HG03571 (cell line): ENCODE results near the gene COMMD7.

Experiments
- ATAC-seq: cut with Tn5 transposase; IDR thresholded peaks from one replicate; pipeline ENCODE4 v1.9.1; 2021; ENCODE audit not compliant: unreplicated experiment

COMMD7 gene

GRCh38 chr20:32681175-32682084 lies 61.8 kb downstream of the COMMD7 start:
- no peak for ATAC-seq

- ATAC-seq, result no peak
Measured at GRCh38 chr20:32680544-32681174, 62.6 kb downstream of the COMMD7 start.

- ATAC-seq, result no peak
Measured at GRCh38 chr20:32678948-32679347, 64.3 kb downstream of the COMMD7 start.

- no peak for ATAC-seq
Measured at GRCh38 chr20:32675223-32675975, 67.9 kb downstream of the COMMD7 start.

GRCh38 chr20:32674362-32674789 lies 68.9 kb downstream of the COMMD7 start:
- ATAC-seq, result no peak

GRCh38 chr20:32672982-32673851 lies 70.0 kb downstream of the COMMD7 start:
- peak; percentile 61 for ATAC-seq

- no peak for ATAC-seq
Measured at GRCh38 chr20:32672394-32672981, 70.8 kb downstream of the COMMD7 start.

GRCh38 chr20:32670773-32671455 lies 72.4 kb downstream of the COMMD7 start:
- peak; percentile 50 for ATAC-seq

- ATAC-seq, result no peak
Measured at GRCh38 chr20:32667027-32667426, 76.2 kb downstream of the COMMD7 start.

GRCh38 chr20:32664678-32665159 lies 78.5 kb downstream of the COMMD7 start:
- no peak for ATAC-seq

GRCh38 chr20:32664012-32664677 lies 79.1 kb downstream of the COMMD7 start:
- no peak for ATAC-seq

- no peak for ATAC-seq
Measured at GRCh38 chr20:32663335-32664011, 79.8 kb downstream of the COMMD7 start.

- ATAC-seq, result no peak
Measured at GRCh38 chr20:32661820-32662528, 81.3 kb downstream of the COMMD7 start.

- ATAC-seq, result no peak
Measured at GRCh38 chr20:32660661-32661060, 82.6 kb downstream of the COMMD7 start.

GRCh38 chr20:32656827-32657226 lies 86.4 kb downstream of the COMMD7 start:
- no peak for ATAC-seq

- ATAC-seq, result no peak
Measured at GRCh38 chr20:32655903-32656512, 87.3 kb downstream of the COMMD7 start.
